Body of pancreas (tissue), 4 donors: Measurements from ENCODE around the gene PRSS57. TPM values are rescaled to one million over a fixed set of nuclear protein-coding genes. Genes with fewer than 3 reads are reported as not detected.

ENCODE experiments used
- ATAC-seq: fragments of 150-250 bp; one replicate; pipeline ENCODE4 v1.9.1; 2016
- DNase-seq, 4 donors: peaks; one replicate each; pipeline ENCODE4 v3.0.0-alpha.2; 2019
- H3K27ac ChIP-seq, 4 donors: fragments of 200-600 bp; sonication (generic); 1 replicate in 3 of 4; 2 replicates in 1 of 4; pipeline versions ENCODE4 v1.5.1 to v1.6.1; 2016 to 2019; ENCODE audit warnings: mild to moderate bottlenecking in 1 of 4, mixed read lengths in 1 of 4, moderate library complexity in 1 of 4
- H3K27me3 ChIP-seq, 2 donors: fragments of 200-600 bp; sonication (generic); one replicate each; pipeline ENCODE4 v1.6.0; 2016; ENCODE audit warnings: mild to moderate bottlenecking in 1 of 2
- H3K36me3 ChIP-seq, 2 donors: fragments of 200-600 bp; sonication (generic); replicated peaks in 1 of 2; 2 replicates each; pipeline ENCODE4 v1.5.1; 2016; ENCODE audit warnings: low read depth in 2 of 2; ENCODE audit not compliant: insufficient read depth in 1 of 2
- H3K4me1 ChIP-seq: fragments of 200-600 bp; sonication (generic); one replicate; pipeline ENCODE4 v1.6.0; 2016
- H3K4me3 ChIP-seq, 2 donors: fragments of 200-600 bp; sonication (generic); 1 replicate in 1 of 2; 2 replicates in 1 of 2; pipeline ENCODE4 v1.5.1; 2016 to 2019
- H3K9me3 ChIP-seq, 3 donors: fragments of 200-600 bp; sonication (generic); 1 replicate in 2 of 3; 2 replicates in 1 of 3; pipeline ENCODE4 v1.5.1; 2016
- POLR2A ChIP-seq, 3 donors: fragments of 450-650 bp; IDR thresholded peaks; one replicate each; pipeline ENCODE4 v1.6.1; 2016; ENCODE audit warnings: antibody characterized with exemption in 3 of 3, mild to moderate bottlenecking in 2 of 3
- WGBS, 2 donors: methylation state at CpG; one replicate each; pipeline ENCODE4 v1.1.5; 2017; 5-methylcytosine and 5-hydroxymethylcytosine counted together
- intact Hi-C: fragments of 100-400 bp; cut with DNase I; formaldehyde crosslinking; loops from one replicate; pipeline ENCODE4 v1.15.1; 2023
- total RNA-seq, 2 donors: library from RNA; depleted of rRNA; stranded (reverse); fragments of >200 nt; gene quantifications; one replicate each; pipeline ENCODE4 v1.1.0, GENCODE V29; 2016
- TF ChIP-seq, protein P1 (sequence below), 7 experiments: fragments of 450-650 bp in 4 of 7; fragments of 200-600 bp in 3 of 7; sonication (generic) in 3 of 7; IDR thresholded peaks; one replicate each; pipeline ENCODE4 v1.5.1; 2016 to 2019; ENCODE audit warnings: antibody characterized with exemption in 7 of 7

The PRSS57 gene
- total RNA-seq, 2 donors from 2014 or later, result not detected

DNA sequence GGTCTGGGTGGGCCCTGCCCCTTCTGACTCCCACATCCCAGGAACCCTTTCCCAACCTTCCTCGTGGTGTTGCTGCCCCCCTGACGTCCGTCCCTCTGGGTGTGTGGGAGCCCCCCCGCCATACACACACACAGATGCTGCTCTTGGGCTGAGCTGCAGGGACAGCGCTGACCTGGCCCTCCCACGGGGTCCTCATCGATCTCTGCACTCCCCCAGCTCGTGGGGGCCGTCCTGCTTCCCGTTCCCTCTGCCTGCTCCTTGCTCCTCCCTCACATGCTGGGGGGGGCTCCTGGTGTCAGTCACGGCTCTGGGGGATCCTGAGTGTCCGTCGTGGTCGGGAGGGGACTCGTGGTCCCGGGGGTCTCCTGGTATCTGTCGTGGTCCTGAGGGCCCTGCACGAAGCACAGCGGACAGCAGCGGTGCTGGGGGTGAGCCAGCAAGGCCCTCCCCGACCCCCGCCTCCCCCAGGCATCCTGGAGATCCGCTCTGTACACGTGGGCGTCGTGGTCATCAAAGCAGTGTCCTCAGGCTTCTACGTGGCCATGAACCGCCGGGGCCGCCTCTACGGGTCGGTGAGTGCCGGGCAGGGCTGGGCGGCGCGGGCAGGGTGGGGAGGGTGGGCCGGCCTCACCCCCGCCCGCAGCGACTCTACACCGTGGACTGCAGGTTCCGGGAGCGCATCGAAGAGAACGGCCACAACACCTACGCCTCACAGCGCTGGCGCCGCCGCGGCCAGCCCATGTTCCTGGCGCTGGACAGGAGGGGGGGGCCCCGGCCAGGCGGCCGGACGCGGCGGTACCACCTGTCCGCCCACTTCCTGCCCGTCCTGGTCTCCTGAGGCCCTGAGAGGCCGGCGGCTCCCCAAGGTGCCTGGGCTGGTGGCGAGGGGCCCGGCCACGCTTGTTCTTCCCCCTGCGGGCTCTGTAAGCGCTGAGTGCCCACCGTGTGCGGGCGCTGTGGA, 52.2 kb downstream of the PRSS57 start:
- peaks cover 14% of the 10 kb centered on the region for H3K4me1 ChIP-seq
- DNase-seq (no peak), ATAC-seq (no peak)
- H3K36me3 ChIP-seq, result peaks cover 0 to 6% of the 10 kb centered on the region in 2 donors
- no peak overlapping the region for H3K4me3 ChIP-seq
- no peak for TF ChIP-seq POLR2A (IDR thresholded peaks at IDR 0.05)
- TF ChIP-seq, protein P1, sequence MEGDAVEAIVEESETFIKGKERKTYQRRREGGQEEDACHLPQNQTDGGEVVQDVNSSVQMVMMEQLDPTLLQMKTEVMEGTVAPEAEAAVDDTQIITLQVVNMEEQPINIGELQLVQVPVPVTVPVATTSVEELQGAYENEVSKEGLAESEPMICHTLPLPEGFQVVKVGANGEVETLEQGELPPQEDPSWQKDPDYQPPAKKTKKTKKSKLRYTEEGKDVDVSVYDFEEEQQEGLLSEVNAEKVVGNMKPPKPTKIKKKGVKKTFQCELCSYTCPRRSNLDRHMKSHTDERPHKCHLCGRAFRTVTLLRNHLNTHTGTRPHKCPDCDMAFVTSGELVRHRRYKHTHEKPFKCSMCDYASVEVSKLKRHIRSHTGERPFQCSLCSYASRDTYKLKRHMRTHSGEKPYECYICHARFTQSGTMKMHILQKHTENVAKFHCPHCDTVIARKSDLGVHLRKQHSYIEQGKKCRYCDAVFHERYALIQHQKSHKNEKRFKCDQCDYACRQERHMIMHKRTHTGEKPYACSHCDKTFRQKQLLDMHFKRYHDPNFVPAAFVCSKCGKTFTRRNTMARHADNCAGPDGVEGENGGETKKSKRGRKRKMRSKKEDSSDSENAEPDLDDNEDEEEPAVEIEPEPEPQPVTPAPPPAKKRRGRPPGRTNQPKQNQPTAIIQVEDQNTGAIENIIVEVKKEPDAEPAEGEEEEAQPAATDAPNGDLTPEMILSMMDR (IDR thresholded peaks at IDR 0.05), result no peak
- H3K27ac ChIP-seq, result no peak overlapping the region
- H3K9me3 ChIP-seq, result no peaks in the 10 kb centered on the region
- WGBS, 2 donors, result 78 to 86% methylated on average over 17 to 51 of the region's 70 CpGs
- H3K27me3 ChIP-seq, result no peaks in the 10 kb centered on the region
- intact Hi-C loops, result no loop called here

DNA sequence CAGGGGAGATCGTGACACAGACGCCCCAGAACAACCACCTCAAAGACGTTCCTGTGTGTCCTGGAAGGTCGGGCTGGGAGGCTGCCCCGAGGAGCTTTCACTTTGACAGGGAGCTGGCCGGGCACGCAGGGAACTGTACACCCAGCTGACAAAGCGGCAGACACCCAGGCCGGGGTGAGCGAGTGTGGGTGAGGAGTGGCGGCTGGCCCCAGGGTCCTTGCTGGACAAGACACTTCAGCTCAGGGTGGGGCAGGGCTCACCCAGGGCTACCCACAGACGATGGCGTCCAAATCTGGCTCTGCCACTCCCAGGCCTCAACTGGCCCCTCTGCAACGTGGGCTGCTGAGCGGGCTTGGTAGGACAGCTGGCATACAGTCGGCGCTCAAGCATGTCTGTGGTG, 53.5 kb downstream of the PRSS57 start:
- DNase-seq, result no peak
- ATAC-seq, result no peak
- H3K27me3 ChIP-seq, result no peaks in the 10 kb centered on the region
- WGBS, 2 donors, result 72 to 84% methylated on average over 11 to 14 of the region's 17 CpGs
- H3K36me3 ChIP-seq, result no peaks in the 10 kb centered on the region
- no peak overlapping the region for H3K4me3 ChIP-seq
- TF ChIP-seq, protein P1 (IDR thresholded peaks at IDR 0.05), result no peak
- TF ChIP-seq POLR2A (IDR thresholded peaks at IDR 0.05), result no peak
- intact Hi-C loops, result no loop called here
- H3K4me1 ChIP-seq, result peaks cover 14% of the 10 kb centered on the region
- H3K9me3 ChIP-seq, result no peaks in the 10 kb centered on the region
- H3K27ac ChIP-seq, result no peak overlapping the region

GRCh38 chr19:640606-641189, 54.6 kb downstream of the PRSS57 start:
- no peaks in the 10 kb centered on the region for H3K9me3 ChIP-seq
- H3K36me3 ChIP-seq, result no peaks in the 10 kb centered on the region
- intact Hi-C loops, result no loop called here
- 86 to 90% methylated on average over 10 to 24 of the region's 31 CpGs for WGBS, 2 donors
- ATAC-seq (no peak), DNase-seq (no peak)
- H3K4me3 ChIP-seq, result no peak overlapping the region
- TF ChIP-seq, protein P1 (IDR thresholded peaks at IDR 0.05), result no peak
- no peak for TF ChIP-seq POLR2A (IDR thresholded peaks at IDR 0.05)
- peaks cover 14% of the 10 kb centered on the region for H3K4me1 ChIP-seq
- H3K27me3 ChIP-seq, result no peaks in the 10 kb centered on the region
- H3K27ac ChIP-seq, result no peak overlapping the region

GRCh38 chr19:640161-640558, 55.1 kb downstream of the PRSS57 start:
- TF ChIP-seq POLR2A (IDR thresholded peaks at IDR 0.05), result no peak
- TF ChIP-seq, protein P1 (IDR thresholded peaks at IDR 0.05), result no peak
- 52% methylated on average over 25 of the region's 25 CpGs; no CpG with 5 or more reads in 1 of the 2 donors for WGBS, 2 donors
- DNase-seq, result no peak
- Histone ChIP-seq H3K4me1 (peaks cover 14% of the 10 kb centered on the region), H3K27me3 (no peaks in the 10 kb centered on the region), H3K4me3 (no peak overlapping the region), H3K36me3 (no peaks in the 10 kb centered on the region), H3K27ac (no peak overlapping the region), H3K9me3 (no peaks in the 10 kb centered on the region)
- ATAC-seq, result no peak
- intact Hi-C loops, result no loop called here
